ENCODE data around the gene CHMP6. TPM values are rescaled to one million over a fixed set of nuclear protein-coding genes. Genes with fewer than 3 reads are reported as not detected.

The CHMP6 gene
- polyA plus RNA-seq, 1 donor from 2014 or later: 35.1 TPM

DNA sequence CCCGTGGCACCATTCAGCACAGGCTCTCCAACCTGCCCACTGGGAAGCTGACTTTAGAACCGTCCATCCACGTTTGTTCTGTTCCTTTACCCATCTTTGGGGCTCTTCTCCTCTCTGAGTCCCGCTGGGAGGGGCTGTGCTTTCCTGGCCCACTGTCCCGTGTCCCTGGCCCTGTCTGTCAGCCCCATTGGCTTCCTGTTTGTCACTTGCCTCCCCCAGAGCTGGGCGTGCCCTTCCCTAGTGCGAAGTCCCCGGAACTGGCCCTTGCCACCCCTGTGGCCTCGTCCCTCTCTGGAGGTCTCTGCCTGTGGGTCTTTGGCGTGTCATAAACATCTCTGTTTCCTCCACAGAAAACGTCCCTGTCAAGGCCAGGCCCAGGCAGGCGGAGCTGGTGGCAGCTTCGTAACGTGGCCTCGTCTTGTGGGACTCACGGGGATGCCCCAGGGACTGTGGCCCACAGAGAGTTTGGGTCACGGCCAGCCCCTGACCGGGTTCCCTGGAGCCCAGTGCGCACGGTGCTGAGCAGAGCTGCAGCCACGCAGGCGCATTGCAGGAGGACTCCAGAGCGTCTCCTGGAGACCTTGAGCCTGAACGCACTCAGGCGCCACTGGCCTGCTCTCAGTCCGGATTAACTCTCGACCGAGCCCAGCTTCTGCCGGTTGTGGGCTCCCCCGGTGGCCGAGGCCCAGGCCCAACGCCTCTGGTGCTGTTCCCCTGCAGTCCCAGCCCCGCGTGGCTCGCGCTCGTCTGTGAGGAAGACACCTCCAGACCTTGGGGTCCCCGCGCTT lies 7.3 kb downstream of the CHMP6 start:
- TF ChIP-seq TAF1 (IDR thresholded peaks at IDR 0.05; ENCODE audit: low read depth) (no peak), MXI1 (conservative IDR thresholded peaks at IDR 0.05; ENCODE audit: poor library complexity, severe bottlenecking) (no peak)
- Histone ChIP-seq H4K20me1 (ENCODE audit: insufficient read depth) (no peaks in the 10 kb centered on the region), H3K79me2 (replicated peaks; ENCODE audit: insufficient read depth, low read length) (no peaks in the 10 kb centered on the region), H3K9ac (ENCODE audit: low read length) (no peak overlapping the region), H3K36me3 (ENCODE audit: insufficient read depth, low read length) (no peaks in the 10 kb centered on the region), H3F3A (ENCODE audit: insufficient read depth, low read length, poor library complexity, severe bottlenecking) (no peaks in the 10 kb centered on the region), H3K9me2 (ENCODE audit: insufficient read depth, low read length) (no peaks in the 10 kb centered on the region), H3K4me2 (ENCODE audit: low read length) (no peak overlapping the region), H3K27ac (ENCODE audit: low read length) (no peak overlapping the region), H2AFZ (ENCODE audit: low read depth, low read length) (no peak overlapping the region), H3K4me3 (ENCODE audit: low read length) (no peak overlapping the region), H3K27me3 (ENCODE audit: insufficient read depth, low read depth, low read length) (no peaks in the 10 kb centered on the region), H3K9me3 (ENCODE audit: low read length) (no peaks in the 10 kb centered on the region)

DNA sequence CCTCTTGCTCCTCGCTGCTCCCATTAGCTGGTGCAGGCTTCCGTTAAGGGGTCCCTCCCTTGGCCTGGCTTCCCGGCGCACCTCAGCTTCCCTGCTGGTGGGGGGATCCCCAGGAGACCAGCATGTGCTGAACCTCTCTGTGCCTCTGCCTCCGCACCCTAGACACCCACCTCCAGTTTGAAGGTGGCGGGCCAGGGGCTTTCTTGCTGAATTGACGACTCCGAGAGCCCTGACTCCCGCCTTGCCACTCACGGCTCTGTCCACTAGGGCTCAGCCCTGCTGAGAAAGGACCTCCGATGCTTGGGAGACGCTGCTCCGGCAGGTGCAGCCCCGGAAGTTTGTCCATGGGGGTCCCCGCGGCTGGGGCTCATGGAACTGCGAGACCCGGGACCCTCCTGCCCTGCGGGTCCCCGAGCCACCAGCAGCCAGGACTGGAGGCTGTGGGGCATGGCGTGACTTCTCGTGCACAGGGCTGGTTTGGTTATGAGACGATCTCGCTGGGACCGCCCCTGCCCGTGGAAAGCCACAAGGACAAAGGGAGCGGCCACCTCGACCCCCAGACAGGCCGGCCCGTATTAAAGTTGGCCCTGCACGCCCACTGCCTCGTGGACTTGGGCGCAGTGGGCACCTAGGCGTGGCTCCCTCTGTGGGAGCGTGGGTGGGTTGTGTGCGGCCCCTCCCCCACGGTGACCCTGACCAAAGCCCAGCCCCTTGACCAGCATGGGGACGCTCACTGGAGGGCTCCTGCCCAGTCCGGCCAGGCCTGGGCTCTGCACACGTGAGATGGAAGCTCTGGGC lies 8.1 kb downstream of the CHMP6 start:
- H2AFZ ChIP-seq (ENCODE audit: low read depth, low read length): no peak overlapping the region
- no peaks in the 10 kb centered on the region for H4K20me1 ChIP-seq (ENCODE audit: insufficient read depth)
- no peak overlapping the region for H3K27ac ChIP-seq (ENCODE audit: low read length)
- H3K36me3 ChIP-seq (ENCODE audit: insufficient read depth, low read length): no peaks in the 10 kb centered on the region
- no peak overlapping the region for H3K4me3 ChIP-seq (ENCODE audit: low read length)
- no peak for TF ChIP-seq REST (IDR thresholded peaks at IDR 0.05; ENCODE audit: borderline replicate concordance)
- no peak for TF ChIP-seq EP300 (conservative IDR thresholded peaks at IDR 0.05; ENCODE audit: poor library complexity, severe bottlenecking)
- no peak for TF ChIP-seq MXI1 (conservative IDR thresholded peaks at IDR 0.05; ENCODE audit: poor library complexity, severe bottlenecking)
- TF ChIP-seq POLR2AphosphoS5 (IDR thresholded peaks at IDR 0.05): no peak
- TF ChIP-seq, protein P1, sequence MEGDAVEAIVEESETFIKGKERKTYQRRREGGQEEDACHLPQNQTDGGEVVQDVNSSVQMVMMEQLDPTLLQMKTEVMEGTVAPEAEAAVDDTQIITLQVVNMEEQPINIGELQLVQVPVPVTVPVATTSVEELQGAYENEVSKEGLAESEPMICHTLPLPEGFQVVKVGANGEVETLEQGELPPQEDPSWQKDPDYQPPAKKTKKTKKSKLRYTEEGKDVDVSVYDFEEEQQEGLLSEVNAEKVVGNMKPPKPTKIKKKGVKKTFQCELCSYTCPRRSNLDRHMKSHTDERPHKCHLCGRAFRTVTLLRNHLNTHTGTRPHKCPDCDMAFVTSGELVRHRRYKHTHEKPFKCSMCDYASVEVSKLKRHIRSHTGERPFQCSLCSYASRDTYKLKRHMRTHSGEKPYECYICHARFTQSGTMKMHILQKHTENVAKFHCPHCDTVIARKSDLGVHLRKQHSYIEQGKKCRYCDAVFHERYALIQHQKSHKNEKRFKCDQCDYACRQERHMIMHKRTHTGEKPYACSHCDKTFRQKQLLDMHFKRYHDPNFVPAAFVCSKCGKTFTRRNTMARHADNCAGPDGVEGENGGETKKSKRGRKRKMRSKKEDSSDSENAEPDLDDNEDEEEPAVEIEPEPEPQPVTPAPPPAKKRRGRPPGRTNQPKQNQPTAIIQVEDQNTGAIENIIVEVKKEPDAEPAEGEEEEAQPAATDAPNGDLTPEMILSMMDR (IDR thresholded peaks at IDR 0.05; ENCODE audit: poor library complexity, severe bottlenecking): no peak
- no peak for TF ChIP-seq EZH2 (IDR thresholded peaks at IDR 0.05; ENCODE audit: borderline replicate concordance, insufficient read depth, low read length, poor library complexity, severe bottlenecking)
- TF ChIP-seq SMC3 (conservative IDR thresholded peaks at IDR 0.05; ENCODE audit: poor library complexity): no peak
- TF ChIP-seq TAF1 (IDR thresholded peaks at IDR 0.05; ENCODE audit: low read depth): no peak
- no peak for TF ChIP-seq RAD21 (conservative IDR thresholded peaks at IDR 0.05)
- no peaks in the 10 kb centered on the region for H3K9me2 ChIP-seq (ENCODE audit: insufficient read depth, low read length)
- no peaks in the 10 kb centered on the region for H3K79me2 ChIP-seq (replicated peaks; ENCODE audit: insufficient read depth, low read length)
- no peaks in the 10 kb centered on the region for H3F3A ChIP-seq (ENCODE audit: insufficient read depth, low read length, poor library complexity, severe bottlenecking)
- H3K9ac ChIP-seq (ENCODE audit: low read length): no peak overlapping the region
- H3K4me2 ChIP-seq (ENCODE audit: low read length): no peak overlapping the region
- peaks cover 3% of the 10 kb centered on the region for H3K27me3 ChIP-seq (ENCODE audit: insufficient read depth, low read depth, low read length)
- H3K9me3 ChIP-seq (ENCODE audit: low read length): no peaks in the 10 kb centered on the region

Data from neural cell (in vitro differentiated cells).